Adrenal gland (tissue), 5 donors: ENCODE measurements around the gene ACY1.

Experiments used
- CTCF ChIP-seq, 6 experiments: fragments of 450-650 bp in 4 of 6; fragments of 200-600 bp in 2 of 6; sonication (generic) in 1 of 6; IDR thresholded peaks; 1 replicate in 5 of 6; 2 replicates in 1 of 6; pipeline versions ENCODE4 v1.5.1 to v1.8.0; 2016 to 2021; ENCODE audit warnings: antibody characterized with exemption in 6 of 6, mild to moderate bottlenecking in 2 of 6, moderate library complexity in 1 of 6
- POLR2A ChIP-seq, 2 donors: fragments of 450-650 bp; IDR thresholded peaks; one replicate each; pipeline ENCODE4 v1.6.1; 2017; ENCODE audit warnings: antibody characterized with exemption in 2 of 2, mild to moderate bottlenecking in 2 of 2, moderate library complexity in 1 of 2
- donor health status: DM: no; HTN: no; CAD: no.

GRCh38 chr3:51935886-51936755, 47.2 kb upstream of the ACY1 start:
- no peak for TF ChIP-seq POLR2A (IDR thresholded peaks at IDR 0.05)
- no peak for TF ChIP-seq CTCF (IDR thresholded peaks at IDR 0.05)
